Tibial nerve (tissue), 4 donors: Measurements from ENCODE around the gene SLC2A14.

Experiments
- CTCF ChIP-seq, 5 experiments: fragments of 200-600 bp in 3 of 5; fragments of 450-650 bp in 2 of 5; sonication (generic) in 3 of 5; IDR thresholded peaks; one replicate each; pipeline ENCODE4 v1.5.1; 2016 to 2019; ENCODE audit warnings: antibody characterized with exemption in 5 of 5, mild to moderate bottlenecking in 3 of 5, moderate library complexity in 2 of 5
- EP300 ChIP-seq, 2 donors: sonication (generic); formaldehyde crosslinking; IDR thresholded peaks; one replicate each; pipeline ENCODE4 v1.6.1; 2017; ENCODE audit warnings: antibody characterized with exemption in 2 of 2, mild to moderate bottlenecking in 1 of 2
- POLR2A ChIP-seq, 2 donors: fragments of 450-650 bp; IDR thresholded peaks; one replicate each; pipeline ENCODE4 v1.6.1; 2017; ENCODE audit warnings: antibody characterized with exemption in 2 of 2, mild to moderate bottlenecking in 2 of 2, moderate library complexity in 2 of 2

GRCh38 chr12:7905071-7905470 lies 32.4 kb upstream of the SLC2A14 start:
- TF ChIP-seq CTCF (IDR thresholded peaks at IDR 0.05) (no peak), POLR2A (IDR thresholded peaks at IDR 0.05) (no peak), EP300 (IDR thresholded peaks at IDR 0.05) (no peak)
